Raji (cell line): ENCODE data around the gene GDPD5.

ENCODE experiments used
- POLR2A ChIP-seq: IDR thresholded peaks from 2 replicates; pipeline ENCODE4 v1.6.1; 2011; ENCODE audit warnings: low read depth, low read length, control low read depth; ENCODE audit not compliant: insufficient read depth

GDPD5 gene

GRCh38 chr11:75420224-75421034 is 105.3 kb downstream of the GDPD5 start:
- no peak for TF ChIP-seq POLR2A

GRCh38 chr11:75413864-75414263 is 111.9 kb downstream of the GDPD5 start:
- no peak for TF ChIP-seq POLR2A

GRCh38 chr11:75408957-75409219 is 116.9 kb downstream of the GDPD5 start:
- TF ChIP-seq POLR2A, result no peak

GRCh38 chr11:75406338-75406777 is 119.4 kb downstream of the GDPD5 start:
- TF ChIP-seq POLR2A, result no peak

- TF ChIP-seq POLR2A, result no peak
Measured at GRCh38 chr11:75403983-75404658, 121.6 kb downstream of the GDPD5 start.

GRCh38 chr11:75403037-75403436 is 122.7 kb downstream of the GDPD5 start:
- TF ChIP-seq POLR2A, result no peak

- no peak for TF ChIP-seq POLR2A
Measured at GRCh38 chr11:75402002-75402773, 123.6 kb downstream of the GDPD5 start.

- no peak for TF ChIP-seq POLR2A
Measured at GRCh38 chr11:75400146-75400865, 125.4 kb downstream of the GDPD5 start.

GRCh38 chr11:75399344-75400145 is 126.2 kb downstream of the GDPD5 start, which contains the start of gene RPS3:
Gene RPS3, plus strand, starts transcription at chr11:75399518. Its CDS starts 30 bp downstream, at chr11:75399548.
- peak; percentile 98 for TF ChIP-seq POLR2A

- no peak for TF ChIP-seq POLR2A
Measured at GRCh38 chr11:75398906-75399305, 126.8 kb downstream of the GDPD5 start.

- no peak for TF ChIP-seq POLR2A
Measured at GRCh38 chr11:75394085-75394840, 131.5 kb downstream of the GDPD5 start.

GRCh38 chr11:75389925-75390324 is 135.8 kb downstream of the GDPD5 start:
- TF ChIP-seq POLR2A, result no peak

GRCh38 chr11:75389276-75389605 is 136.5 kb downstream of the GDPD5 start:
- no peak for TF ChIP-seq POLR2A
